HK-2 (cell line): ENCODE measurements around the gene RPL38.

Source experiments
- DNase-seq: peaks from one replicate; pipeline ENCODE4 v3.0.0-alpha.2; 2018; ENCODE audit not compliant: unreplicated experiment

Gene RPL38

DNA sequence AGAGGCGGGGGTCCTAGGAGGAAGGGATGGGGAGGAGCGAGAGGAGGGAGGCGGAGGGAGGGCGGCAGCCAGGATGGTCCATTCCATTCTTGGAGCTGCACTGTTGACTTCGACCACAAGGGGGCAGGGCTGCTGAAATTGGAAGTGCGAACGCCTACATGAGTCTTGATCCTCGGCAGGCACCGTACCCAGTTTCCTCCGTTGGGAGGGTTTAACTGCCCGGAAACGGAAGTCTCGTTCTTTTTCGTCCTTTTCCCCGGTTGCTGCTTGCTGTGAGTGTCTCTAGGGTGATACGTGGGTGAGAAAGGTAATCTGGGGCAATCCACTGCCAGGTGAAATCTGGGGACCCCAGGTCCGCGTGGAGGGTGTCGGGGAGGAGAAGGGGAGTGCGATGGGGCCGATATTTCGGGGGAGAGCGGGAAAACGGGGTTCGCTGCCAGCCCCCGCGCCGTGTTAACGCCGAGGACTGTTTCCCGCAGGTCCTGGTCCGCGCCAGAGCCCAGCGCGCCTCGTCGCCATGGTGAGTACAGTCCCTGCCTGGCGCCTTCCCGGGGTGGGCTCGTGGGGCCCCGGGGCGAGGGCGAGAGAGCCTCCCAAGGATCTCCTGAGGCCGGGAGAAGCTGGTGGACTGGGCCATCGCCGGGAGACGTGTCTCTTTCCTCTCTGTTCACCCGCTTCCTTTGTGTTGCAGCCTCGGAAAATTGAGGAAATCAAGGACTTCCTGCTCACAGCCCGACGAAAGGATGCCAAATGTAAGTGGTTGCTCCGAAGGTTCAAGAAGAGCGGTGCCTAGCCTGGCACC lies at the start of gene RPL38:
Gene RPL38 (plus strand): TSS at position 240 of the 802 bp plus-strand sequence. CDS start 278 bp downstream, at position 518.
- DNase-seq = peak; percentile 96

DNA sequence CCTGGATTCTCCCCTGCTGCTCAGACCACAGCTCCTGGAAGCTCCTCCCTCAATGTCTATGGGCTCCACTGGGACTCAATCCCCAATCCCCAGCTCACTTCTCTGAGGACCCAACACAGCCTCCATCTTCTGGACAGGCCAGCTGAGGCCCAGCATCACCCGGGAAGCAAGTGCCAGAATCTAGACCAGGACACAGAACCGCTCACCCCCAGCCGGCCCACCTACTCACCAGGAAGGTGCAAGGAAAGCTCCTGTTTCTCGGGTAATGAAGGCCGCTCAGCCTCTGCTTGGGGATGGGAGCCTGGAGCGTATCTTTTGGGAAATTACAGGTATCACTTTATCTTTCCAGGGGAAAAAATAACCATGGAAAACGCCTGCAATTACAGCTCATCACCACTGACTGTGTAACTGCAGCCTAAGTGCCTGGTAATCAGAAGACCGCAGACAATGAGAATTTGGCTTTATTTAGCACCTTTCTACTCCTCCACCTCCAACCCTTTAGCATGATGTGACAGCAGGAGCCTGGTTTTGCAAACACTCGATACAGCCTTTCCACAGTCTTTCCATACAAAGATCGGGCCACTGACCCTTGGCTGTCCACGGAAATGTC lies 49.6 kb upstream of the RPL38 start:
- no peak for DNase-seq

DNA sequence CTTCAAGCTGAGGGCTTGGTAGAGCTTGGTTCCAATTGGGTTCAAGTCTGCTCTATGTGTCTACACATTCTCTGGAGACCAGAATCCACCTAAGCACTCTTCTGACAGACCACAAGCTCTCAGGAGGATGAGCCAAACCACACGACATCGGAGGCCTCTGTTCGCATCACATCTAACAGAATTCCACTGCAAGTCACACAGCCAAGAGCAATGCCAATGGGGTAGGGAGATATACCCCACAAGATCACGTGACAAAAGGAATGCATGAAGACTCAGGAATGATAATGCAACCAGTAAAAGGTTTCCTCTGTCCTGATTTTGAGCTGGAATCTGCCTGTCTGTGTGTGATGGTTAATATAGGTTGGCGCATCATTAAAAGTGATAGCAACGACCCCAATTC lies 46.6 kb upstream of the RPL38 start:
- DNase-seq = no peak

DNA sequence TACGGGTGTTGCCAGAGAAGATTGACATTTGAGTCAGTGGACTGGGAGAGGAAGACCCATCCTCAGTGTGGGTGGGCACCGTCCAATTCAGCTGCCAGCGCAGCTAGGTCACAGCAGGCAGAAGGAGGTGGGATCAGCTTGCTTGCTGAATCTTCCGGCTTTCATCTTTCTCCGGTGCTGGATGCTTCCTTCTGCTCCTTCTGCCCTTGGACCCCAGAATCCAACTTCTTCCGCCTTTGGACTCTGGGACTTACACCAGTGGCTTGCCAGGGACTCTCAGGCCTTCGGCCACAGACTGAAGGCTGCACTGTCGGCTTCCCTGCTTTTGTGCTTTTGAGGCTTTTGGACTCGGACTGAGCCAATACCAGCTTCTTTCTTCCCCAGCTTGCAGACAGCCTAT lies 46.1 kb upstream of the RPL38 start:
- no peak for DNase-seq

DNA sequence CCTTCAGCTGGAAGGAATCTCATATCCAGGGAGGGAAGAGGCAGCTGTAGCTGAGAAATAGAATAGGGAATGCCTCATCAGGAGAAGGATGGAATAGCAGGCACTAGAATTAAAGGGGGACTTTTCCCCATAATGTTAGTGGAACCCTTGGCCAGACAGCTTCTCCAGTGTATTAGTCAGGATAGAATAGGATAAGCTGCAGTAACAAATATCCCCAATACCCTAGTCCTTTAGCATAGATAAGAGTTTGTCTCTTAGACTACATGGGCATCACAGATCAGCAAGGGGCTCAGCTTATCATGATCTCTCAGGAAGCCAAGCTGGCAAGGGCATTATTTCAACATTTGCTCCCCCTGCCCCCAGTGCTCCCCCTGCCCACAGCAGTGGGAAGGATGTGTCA lies 44.7 kb upstream of the RPL38 start:
- DNase-seq = no peak

DNA sequence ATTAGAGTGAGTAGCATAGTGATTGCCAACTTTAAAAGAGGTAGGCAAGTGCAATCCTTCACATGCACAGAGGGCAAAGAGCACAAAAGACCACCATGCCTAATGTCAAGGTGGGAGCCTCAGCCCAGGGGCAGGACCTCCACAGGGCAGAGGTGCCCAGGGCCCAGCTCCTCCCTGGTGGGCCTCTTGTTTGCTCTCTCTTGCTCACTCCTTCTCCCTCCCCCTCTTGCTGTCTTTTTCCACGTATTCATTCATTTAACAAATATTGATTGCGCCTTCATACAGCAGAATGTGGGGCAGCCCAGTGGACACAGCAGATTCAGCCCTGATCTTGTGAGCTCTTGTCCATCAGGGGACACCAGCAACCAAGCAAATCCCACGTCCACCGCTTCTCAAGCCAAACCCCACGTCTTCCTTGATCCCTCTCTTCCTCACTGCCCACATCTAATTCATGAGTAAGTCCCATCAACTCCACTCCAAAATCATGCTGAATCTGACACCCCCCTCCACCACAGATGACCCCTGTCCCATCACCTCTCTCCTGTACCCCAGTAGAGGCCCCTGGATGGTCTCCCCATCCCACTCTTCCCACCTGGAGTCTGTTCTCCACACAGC lies 44.1 kb upstream of the RPL38 start:
- no peak for DNase-seq

DNA sequence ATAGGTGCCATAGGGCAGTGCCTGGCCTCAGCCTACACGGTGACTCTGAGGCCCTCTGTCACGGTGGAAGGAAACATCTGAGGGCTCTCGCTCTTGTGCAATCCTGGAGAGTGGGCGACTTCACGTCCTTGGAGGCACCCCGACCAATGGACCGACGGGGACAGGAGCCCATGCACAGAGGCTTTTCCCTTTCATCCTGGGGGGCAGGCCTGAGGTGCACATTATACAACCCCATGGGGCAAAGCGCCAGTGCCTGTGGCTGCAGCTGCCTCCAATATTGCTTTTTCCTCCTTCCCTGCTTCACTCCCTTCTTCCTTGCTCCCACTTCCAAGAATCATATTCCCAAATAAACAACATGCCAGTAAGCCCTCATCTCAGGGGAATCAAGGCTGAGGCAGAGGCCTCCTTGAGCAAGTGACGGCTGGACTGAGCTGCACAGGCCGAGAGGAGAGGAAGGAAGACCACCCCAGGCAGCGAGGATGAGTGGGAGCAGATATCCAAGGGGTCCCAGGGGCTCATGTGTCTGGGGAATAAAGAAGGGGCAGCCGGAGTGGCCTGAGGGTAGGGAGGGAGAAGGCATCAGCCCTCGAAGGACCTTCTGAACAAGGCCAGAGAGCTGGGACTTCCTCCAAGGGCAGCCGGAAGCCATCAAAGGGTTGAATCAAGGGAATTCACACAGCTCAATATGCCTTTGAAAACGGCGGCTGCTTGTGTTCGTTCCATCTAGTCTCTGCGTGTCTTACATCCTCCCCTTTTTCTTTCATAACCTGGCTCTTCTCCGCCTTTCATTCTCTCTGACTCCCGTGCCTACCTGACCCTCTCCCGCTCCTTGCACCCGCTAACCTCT lies 42.6 kb upstream of the RPL38 start:
- no peak for DNase-seq

DNA sequence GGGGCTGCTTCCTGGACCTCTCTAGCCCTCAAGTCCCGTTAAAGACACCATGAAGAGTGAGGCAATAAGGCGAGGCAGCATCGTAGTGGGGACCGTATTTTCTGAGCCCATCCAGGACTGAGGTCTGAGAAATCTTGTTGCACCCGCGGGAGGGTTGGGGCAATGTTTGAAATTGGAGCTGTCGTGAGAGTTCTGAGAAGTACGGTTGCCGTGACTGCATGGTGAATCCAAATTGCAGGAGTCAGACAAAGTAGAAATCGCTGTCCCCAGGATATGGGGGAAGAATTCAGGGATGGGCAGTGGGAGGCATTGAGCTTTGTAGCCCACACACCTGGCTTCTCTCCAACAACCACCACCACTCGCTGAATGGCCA lies 42.0 kb upstream of the RPL38 start:
- DNase-seq = no peak

DNA sequence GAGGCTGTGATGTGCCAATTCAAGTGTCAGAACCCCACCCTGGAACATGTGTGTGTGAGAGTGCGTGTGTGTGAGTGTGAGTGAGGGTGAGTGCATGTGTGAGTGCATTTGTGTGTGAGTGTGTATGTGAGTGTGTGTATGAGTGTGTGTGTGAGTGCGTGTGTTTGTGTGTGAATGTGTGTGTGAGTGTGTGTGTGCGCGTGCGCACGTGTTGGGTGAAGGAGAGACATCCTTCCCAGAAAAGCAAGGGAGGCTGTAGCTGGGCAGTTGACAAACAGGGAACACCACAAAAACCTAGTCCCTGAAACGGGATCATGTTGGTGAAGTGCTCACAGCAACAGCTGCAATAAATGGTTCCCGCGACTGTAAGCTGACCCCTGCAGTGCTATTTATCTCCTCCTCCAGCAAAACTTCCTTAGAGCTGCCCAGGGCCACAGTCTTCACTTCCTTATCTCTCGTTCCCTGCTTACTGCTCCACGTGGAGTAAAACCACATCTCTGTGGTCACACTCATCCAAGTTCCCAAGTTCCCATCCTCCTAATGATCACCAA lies 40.1 kb upstream of the RPL38 start:
- no peak for DNase-seq

DNA sequence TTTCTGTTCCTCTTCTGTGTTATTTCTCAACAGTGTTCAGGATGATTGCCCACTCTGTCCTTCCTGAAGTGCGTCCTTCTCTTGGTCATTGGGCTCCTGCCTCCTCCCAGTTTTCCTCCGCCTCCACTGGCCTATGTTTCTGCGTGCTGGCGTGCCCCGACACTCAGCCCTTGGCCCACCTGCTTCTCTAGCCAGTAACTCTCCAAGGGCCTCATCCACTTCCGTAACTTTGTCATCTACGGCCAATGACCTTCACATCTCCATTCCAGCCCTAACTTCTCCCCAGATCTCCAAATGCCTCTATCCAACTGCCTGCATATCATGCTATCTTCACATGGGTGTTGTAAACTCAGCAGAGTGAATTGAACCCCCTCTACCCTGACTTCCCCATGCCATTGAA lies 39.6 kb upstream of the RPL38 start:
- no peak for DNase-seq

DNA sequence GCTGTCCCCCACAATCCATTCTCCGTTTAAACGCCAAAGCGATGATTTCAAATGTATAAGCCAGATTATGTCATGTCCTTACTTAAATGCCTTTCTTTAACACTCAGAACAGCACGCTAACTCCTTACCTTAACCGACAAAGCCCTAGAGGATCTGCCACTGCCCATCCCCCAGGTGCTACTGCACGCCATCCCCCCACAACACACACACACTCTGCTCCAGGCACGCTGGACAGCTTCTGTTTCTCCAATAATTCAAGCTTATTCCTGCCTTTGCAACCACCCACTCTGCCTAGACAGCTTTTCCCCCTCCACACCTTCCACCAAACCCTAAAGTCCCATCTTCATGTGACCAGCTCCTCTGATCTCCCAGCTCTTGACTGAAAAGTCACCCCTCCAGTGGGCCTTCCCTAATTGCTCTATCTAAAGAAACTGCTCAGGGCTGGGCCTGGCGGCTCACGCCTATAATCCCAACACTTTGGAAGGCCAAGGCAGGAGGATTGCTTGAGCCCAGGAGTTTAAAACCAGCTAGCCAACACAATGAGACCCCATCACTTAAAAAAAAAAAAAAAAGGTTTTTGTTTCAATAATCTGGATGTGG lies 38.9 kb upstream of the RPL38 start:
- no peak for DNase-seq

DNA sequence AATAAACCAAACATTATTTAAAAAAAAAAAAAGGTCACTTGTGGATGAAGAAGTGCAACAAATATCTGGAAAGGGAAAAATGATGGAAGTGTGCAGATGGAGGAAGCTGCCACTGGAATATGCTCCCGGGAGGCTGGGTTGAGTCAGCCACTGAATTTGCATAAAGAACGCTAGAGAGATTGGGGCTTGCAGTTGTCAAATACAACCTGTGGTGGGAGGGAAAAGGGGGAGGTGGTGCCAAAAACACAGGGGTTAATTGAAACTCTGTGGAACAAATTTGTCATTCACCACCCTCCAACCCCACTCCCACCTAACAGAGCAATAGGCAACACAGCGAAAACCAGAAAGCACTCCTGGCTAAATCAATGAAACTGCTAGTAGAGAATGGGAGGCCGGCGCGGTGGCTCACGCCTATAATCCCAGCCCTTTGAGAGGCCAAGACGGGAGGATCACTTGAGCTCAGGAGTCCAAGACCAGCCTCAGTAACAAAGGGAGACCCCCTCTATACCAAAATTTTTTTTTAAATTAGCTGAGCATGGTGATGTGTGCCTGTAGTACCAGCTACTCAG lies 37.6 kb upstream of the RPL38 start:
- DNase-seq = no peak

DNA sequence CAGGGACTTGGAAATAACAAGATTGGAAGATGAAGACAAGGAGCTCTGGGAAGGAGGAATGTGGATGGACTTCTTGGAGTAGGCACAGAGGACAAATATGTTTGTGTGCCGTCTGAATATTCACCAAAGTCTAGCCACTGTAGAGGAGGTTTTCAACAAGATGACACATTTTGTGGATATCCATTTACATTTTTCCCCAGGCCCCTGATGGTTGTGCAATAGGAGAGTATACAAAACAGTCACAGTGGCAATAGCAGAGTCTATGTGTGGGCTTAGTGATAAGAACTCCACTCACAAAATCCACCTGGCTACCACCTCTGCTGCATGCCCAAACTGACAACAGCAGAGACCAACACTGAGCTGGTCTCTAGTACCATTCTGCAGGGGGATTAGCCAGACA lies 32.6 kb upstream of the RPL38 start:
- DNase-seq = no peak

DNA sequence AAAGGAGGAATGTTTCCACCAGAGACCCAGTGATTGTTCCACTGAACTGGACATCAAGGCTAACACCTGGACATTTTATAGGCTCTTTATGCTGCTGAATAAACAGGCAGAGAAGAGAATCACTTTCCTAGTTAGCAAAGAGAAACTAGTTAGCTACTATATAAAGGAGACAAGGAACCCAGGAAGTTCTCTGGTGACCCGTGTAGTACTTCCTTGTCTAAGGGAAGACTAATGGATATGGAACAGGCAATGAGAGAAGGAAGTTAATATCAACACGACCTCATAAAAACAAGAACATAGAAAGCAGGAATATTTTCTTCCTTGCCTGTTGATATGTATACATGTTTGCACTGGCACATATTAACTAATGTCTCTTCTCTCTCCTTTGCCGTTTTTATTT lies 30.8 kb upstream of the RPL38 start:
- DNase-seq = no peak

DNA sequence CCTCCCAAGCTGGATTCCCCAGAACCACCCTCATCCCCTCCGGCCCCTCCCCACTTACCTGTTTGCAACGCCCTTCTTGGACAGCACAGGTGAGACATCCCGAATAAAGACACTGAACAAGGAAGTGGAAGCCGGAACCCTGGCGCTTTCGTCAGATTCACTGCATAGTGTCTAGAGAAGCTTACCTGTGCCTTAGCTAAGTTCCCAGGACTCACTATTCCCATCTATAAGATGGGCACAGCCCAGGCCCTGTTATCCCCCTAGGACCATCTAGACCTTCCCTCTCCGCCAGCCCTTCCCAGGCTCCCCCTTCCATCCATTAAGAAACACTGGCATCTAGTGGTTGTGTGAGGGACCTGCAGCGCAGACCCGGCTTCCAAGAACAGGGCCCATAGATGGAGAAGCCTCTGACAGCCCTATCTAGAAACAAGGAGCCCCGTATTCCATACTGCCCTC lies 26.9 kb upstream of the RPL38 start:
- DNase-seq = peak; percentile 38

DNA sequence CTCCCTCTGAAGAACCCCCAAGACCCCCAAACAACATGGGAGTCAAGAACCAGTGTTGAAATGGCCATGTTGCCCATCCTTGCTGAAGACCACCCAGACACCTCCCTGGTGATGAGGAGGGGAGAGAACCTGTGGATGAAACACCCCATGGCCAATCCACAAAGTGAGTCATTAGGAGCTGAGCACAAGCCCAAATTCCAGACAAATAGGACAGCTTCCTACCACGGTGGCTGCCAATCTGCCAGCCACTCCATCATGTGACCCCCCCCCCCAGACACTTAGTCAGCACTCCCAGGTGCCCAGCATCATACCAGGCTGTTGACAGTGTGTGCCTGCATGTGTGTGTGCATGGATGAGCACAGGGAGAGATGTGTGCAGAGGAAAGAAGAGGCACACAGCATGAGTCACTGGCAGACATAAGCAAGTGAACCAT lies 26.4 kb upstream of the RPL38 start:
- DNase-seq = peak; percentile 69

DNA sequence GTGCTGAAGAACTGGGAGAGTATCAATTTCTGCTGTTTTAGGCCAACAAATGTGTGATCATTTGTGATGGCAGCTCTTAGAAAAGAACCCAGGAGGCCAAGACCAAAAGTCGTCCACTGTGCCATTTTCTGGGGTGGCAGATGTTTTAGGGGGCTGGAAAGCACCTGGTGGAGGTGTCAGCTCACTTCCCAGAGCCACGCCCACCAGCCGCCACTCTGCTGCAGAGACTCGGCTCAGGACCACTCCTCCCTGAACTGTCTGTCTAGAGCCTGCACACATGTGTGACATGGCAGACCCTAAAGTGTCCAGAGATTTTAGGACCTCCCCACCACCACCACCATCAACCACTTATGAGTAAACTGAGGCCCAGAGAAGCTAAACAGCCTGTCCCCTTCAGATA lies 23.9 kb upstream of the RPL38 start:
- no peak for DNase-seq

DNA sequence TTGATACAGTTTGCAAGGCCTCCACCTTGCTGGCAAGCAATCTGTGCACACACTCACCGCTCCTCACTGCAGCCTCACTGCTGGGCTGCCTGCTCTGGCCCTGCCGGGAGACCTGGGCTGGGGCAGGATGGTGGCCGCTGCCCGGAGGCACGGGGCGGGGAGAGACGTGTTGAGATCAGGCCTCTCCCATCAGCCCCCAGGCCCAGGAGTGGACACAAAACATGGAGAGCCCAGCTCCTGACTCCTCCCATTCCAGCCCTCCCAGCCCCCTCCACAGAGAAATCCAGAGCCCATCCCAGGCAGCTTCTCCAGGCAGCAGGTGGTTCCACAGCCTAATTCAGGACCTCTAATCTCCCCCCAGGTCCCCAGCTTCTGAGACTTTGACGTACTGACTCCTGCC lies 23.1 kb upstream of the RPL38 start:
- no peak for DNase-seq

DNA sequence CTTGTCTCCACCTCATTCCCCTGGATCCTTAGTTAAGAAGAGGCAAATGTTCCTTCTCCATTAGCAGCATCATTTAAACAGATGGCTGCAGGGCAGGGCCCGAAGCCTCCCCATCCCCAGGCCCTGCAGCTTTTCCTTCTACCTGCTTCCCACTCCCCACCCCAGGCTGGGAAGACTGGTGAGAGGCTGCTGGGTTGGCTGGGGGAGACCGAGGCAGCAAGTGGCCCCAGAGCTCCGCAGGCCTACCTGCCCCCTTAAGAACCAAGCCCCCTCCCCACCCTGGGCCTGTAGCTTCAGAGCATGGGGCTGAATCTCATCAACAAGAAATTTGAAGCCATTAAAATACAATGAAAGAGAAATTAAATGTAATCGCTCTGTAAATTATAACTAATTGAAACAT lies 22.1 kb upstream of the RPL38 start:
- DNase-seq = no peak

DNA sequence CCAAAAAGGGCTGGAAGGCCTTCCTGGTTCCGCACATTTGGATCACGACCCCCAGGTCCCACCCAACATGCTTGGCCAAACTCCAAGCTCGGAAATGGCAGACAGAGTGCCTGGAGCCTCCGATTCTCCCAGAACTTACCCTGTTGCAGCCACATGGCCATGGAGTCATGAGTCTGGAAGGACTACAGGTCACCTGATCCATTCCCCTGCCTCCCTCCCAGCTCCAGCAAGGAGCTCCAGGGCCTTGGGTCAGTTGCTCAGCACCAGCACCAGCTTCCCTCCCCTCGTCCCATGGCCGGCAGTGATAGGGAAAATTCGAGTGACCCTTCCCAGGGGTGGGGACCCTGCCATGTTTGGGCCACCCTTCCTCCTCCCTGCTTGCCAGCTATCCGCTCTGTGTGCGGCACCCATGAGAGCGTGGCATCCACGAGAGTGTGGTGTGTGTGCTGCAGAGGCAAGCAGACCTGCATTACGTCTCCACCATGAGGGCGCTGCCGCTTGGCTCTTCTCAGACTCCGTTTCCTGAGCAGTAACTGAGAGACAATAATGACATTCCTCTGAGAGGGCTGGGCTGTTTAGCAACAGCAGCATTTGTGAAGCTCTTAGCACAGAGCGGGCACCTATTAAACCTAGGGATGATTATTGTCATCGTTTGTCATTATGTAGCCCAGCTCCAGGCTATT lies 21.3 kb upstream of the RPL38 start:
- DNase-seq = no peak

DNA sequence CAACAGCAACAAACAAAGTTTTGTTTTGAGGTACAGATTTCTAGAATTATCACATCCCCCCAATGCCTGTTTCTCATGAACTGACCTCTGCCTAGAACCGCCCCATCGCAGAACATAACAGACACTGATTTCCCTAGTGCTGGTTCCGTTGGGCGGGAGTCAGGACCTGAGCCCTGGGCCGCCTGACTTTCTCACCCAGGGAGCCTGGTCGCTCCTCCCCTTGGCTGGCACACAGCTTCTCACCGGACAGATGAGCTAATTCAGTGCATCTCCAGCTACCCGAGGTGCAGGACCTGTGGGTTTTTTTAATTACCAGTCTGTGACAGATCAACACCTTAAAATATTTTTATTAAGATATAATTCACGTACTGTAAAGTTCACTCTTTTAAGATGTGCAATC lies 20.1 kb upstream of the RPL38 start:
- no peak for DNase-seq
